Breast epithelium (tissue), 4 donors: Measurements from ENCODE around the gene SIL1. TPM values are rescaled to one million over a fixed set of nuclear protein-coding genes. Genes with fewer than 3 reads are reported as not detected.

ENCODE experiments used
- DNase-seq, 2 donors: peaks; one replicate each; pipeline ENCODE4 v3.0.0-alpha.2; 2019; ENCODE audit warnings: low spot score in 2 of 2
- H3K27ac ChIP-seq, 2 donors: fragments of 200-600 bp; sonication (generic) in 1 of 2; one replicate each; pipeline ENCODE4 v1.5.1; 2016 to 2019; ENCODE audit warnings: mild to moderate bottlenecking in 1 of 2
- H3K27me3 ChIP-seq, 2 donors: fragments of 200-600 bp; sonication (generic) in 1 of 2; one replicate each; pipeline versions ENCODE4 v1.5.1 to v1.6.0; 2017 to 2019; ENCODE audit warnings: control low read depth in 1 of 2, mild to moderate bottlenecking in 1 of 2
- H3K36me3 ChIP-seq: fragments of 200-600 bp; one replicate; pipeline ENCODE4 v1.5.1; 2019
- H3K4me1 ChIP-seq, 2 donors: fragments of 200-600 bp; sonication (generic); one replicate each; pipeline ENCODE4 v1.5.1; 2016 to 2019; ENCODE audit warnings: control low read depth in 1 of 2
- H3K4me3 ChIP-seq, 3 donors: fragments of 200-600 bp; sonication (generic); 1 replicate in 2 of 3; 2 replicates in 1 of 3; pipeline ENCODE4 v1.5.1; 2016 to 2019; ENCODE audit warnings: mild to moderate bottlenecking in 3 of 3, moderate library complexity in 2 of 3
- H3K9me3 ChIP-seq, 2 donors: fragments of 200-600 bp; sonication (generic) in 1 of 2; one replicate each; pipeline ENCODE4 v1.5.1; 2016 to 2019; ENCODE audit warnings: control low read depth in 1 of 2
- CTCF ChIP-seq, 3 donors: fragments of 450-650 bp; IDR thresholded peaks; one replicate each; pipeline ENCODE4 v1.5.1; 2016 to 2017; ENCODE audit warnings: antibody characterized with exemption in 3 of 3, mild to moderate bottlenecking in 3 of 3, moderate library complexity in 3 of 3
- POLR2A ChIP-seq: fragments of 450-650 bp; IDR thresholded peaks from one replicate; pipeline ENCODE4 v1.6.1; 2016; ENCODE audit warnings: antibody characterized with exemption, mild to moderate bottlenecking, moderate library complexity
- POLR2AphosphoS5 ChIP-seq, 3 donors: sonication (generic); formaldehyde crosslinking; IDR thresholded peaks; one replicate each; pipeline ENCODE4 v1.6.1; 2017; ENCODE audit warnings: antibody characterized with exemption in 3 of 3
- intact Hi-C: fragments of 100-400 bp; cut with DNase I; formaldehyde crosslinking; loops from one replicate; pipeline ENCODE4 v1.15.1; 2023; ENCODE audit warnings: low total_unique reads
- total RNA-seq, 3 donors: library from RNA; depleted of rRNA; stranded (reverse); fragments of >200 nt; gene quantifications; one replicate each; pipeline ENCODE4 v1.1.0, GENCODE V29; 2016

Gene SIL1
- total RNA-seq, 3 donors from 2014 or later = 29.9 to 63.9 (median 48.2) TPM

DNA sequence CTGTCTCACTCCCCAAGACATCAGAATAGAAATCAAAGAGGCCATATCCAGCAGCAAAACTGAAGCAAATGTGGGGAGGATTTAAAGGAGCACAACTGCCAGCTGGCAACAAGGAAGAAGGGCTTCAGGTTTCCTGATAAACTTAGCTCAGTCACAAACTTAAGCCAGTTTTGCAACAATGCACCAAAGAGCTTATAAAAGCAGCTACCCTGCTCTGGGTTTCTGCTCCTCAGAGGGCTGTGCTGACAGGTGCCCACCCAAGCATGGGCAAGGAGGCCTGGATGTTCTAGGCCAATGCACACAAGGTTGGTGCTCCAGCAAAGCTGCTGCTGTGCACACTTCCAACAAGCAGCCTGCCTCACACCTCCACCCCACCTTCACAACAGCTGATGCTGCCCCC is 132.9 kb downstream of the SIL1 start:
- intact Hi-C loops = no loop called here
- no peak for DNase-seq
- Histone ChIP-seq H3K4me1 (peaks cover 0 to 11% of the 10 kb centered on the region in 2 donors), H3K4me3 (no peak overlapping the region), H3K27ac (no peak overlapping the region), H3K36me3 (no peaks in the 10 kb centered on the region), H3K27me3 (no peaks in the 10 kb centered on the region), H3K9me3 (no peaks in the 10 kb centered on the region)
- TF ChIP-seq POLR2A (no peak), POLR2AphosphoS5 (IDR thresholded peaks at IDR 0.05) (no peak), CTCF (IDR thresholded peaks at IDR 0.05) (no peak)

GRCh38 chr5:139064613-139065012 is 133.6 kb downstream of the SIL1 start:
- no peaks in the 10 kb centered on the region for H3K27me3 ChIP-seq
- no peak overlapping the region for H3K27ac ChIP-seq
- no peaks in the 10 kb centered on the region for H3K36me3 ChIP-seq
- peaks cover 0 to 11% of the 10 kb centered on the region in 2 donors for H3K4me1 ChIP-seq
- H3K9me3 ChIP-seq = no peaks in the 10 kb centered on the region
- TF ChIP-seq CTCF (IDR thresholded peaks at IDR 0.05) = no peak
- TF ChIP-seq POLR2AphosphoS5 (IDR thresholded peaks at IDR 0.05) = no peak
- TF ChIP-seq POLR2A = no peak
- no peak for DNase-seq
- intact Hi-C loops = no loop called here
- H3K4me3 ChIP-seq = no peak overlapping the region

DNA sequence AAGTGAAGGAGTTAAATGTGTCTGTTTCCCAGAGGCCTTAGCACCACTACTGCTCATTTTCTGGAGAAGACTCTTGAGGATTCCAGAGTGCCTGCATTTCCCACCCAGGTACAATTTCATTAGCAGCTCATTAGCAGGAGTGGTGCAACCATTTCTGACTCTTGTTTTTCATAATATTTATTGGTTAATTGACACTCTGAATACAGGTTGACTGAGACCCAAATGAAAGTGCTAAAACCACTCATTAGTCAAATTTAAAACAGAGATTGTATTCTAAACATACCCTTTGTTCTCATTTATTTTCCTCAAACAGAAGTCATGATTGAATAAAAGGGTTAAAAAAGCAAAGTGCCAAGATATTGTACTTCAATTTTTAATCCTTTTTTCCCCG is 134.5 kb downstream of the SIL1 start:
- Histone ChIP-seq H3K27me3 (no peaks in the 10 kb centered on the region), H3K9me3 (no peaks in the 10 kb centered on the region), H3K4me3 (no peak overlapping the region), H3K4me1 (peaks cover 0 to 11% of the 10 kb centered on the region in 2 donors), H3K27ac (no peak overlapping the region), H3K36me3 (no peaks in the 10 kb centered on the region)
- DNase-seq = no peak
- TF ChIP-seq POLR2AphosphoS5 (IDR thresholded peaks at IDR 0.05) = no peak
- TF ChIP-seq CTCF (IDR thresholded peaks at IDR 0.05) = no peak
- TF ChIP-seq POLR2A = no peak
- intact Hi-C loops = no loop called here

GRCh38 chr5:139062910-139063663 is 135.1 kb downstream of the SIL1 start:
- no peak overlapping the region for H3K4me3 ChIP-seq
- no peaks in the 10 kb centered on the region for H3K36me3 ChIP-seq
- H3K9me3 ChIP-seq = no peaks in the 10 kb centered on the region
- TF ChIP-seq POLR2A (no peak), POLR2AphosphoS5 (IDR thresholded peaks at IDR 0.05) (no peak), CTCF (IDR thresholded peaks at IDR 0.05) (no peak)
- H3K4me1 ChIP-seq = peaks cover 0 to 11% of the 10 kb centered on the region in 2 donors
- intact Hi-C loops = no loop called here
- no peak for DNase-seq
- no peaks in the 10 kb centered on the region for H3K27me3 ChIP-seq
- no peak overlapping the region for H3K27ac ChIP-seq

GRCh38 chr5:139061856-139062255 is 136.3 kb downstream of the SIL1 start:
- Histone ChIP-seq H3K4me3 (no peak overlapping the region), H3K36me3 (no peaks in the 10 kb centered on the region), H3K27me3 (no peaks in the 10 kb centered on the region), H3K4me1 (peaks cover 0 to 11% of the 10 kb centered on the region in 2 donors), H3K9me3 (no peaks in the 10 kb centered on the region), H3K27ac (peak overlapping the region; percentile 45 to 74)
- no peak for DNase-seq
- TF ChIP-seq POLR2AphosphoS5 (IDR thresholded peaks at IDR 0.05) (no peak), CTCF (IDR thresholded peaks at IDR 0.05) (no peak), POLR2A (no peak)
- intact Hi-C loops = no loop called here
